GM10266 (cell line): Measurements from ENCODE around the gene NRAS.
"Not testable (repeated sequence)": the region's sequence is repeated elsewhere in the genome, so short reads cannot be mapped to it uniquely, and the experiment has no call there.

Experiments used
- DNase-seq: peaks from one replicate; pipeline ENCODE4 v3.0.0; 2012; ENCODE audit errors: extremely low spot score
- TF ChIP-seq, protein P1 (sequence below): IDR thresholded peaks from 2 replicates; pipeline ENCODE4 v1.5.1; 2012; ENCODE audit warnings: mild to moderate bottlenecking, low read depth; ENCODE audit not compliant: control insufficient read depth, insufficient read depth; ENCODE audit errors: missing control alignments

NRAS gene

GRCh38 chr1:114755006-114755931 lies 38.7 kb upstream of the NRAS start:
- no peak for DNase-seq
- TF ChIP-seq, protein P1, sequence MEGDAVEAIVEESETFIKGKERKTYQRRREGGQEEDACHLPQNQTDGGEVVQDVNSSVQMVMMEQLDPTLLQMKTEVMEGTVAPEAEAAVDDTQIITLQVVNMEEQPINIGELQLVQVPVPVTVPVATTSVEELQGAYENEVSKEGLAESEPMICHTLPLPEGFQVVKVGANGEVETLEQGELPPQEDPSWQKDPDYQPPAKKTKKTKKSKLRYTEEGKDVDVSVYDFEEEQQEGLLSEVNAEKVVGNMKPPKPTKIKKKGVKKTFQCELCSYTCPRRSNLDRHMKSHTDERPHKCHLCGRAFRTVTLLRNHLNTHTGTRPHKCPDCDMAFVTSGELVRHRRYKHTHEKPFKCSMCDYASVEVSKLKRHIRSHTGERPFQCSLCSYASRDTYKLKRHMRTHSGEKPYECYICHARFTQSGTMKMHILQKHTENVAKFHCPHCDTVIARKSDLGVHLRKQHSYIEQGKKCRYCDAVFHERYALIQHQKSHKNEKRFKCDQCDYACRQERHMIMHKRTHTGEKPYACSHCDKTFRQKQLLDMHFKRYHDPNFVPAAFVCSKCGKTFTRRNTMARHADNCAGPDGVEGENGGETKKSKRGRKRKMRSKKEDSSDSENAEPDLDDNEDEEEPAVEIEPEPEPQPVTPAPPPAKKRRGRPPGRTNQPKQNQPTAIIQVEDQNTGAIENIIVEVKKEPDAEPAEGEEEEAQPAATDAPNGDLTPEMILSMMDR, result no peak

- DNase-seq, result not testable (repeated sequence)
These were observed 37.1 kb upstream of the NRAS start for GRCh38 chr1:114753702-114754101.

- TF ChIP-seq, protein P1, result no peak
- DNase-seq, result no peak
These were observed 36.6 kb upstream of the NRAS start for GRCh38 chr1:114753143-114753542.

DNA sequence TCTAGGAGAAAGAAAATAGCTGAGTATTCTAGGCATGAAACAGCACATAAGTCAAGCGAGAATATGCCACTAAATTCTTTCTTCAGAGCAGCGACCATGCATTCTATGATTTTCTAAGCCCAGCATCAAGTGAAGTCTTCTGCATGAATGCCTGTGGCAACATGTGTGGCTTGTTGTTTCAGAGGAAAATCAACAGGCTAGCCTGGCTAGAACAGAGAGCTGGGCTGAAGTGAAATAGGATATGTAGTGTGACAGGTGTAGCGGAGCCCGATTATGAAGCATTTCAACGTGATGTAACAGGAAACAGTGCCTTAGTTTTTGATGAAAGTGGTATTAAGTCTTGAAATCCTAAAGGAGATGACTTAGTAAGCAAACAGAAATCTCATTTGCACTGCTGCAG lies 34.2 kb upstream of the NRAS start:
- DNase-seq, result no peak
- TF ChIP-seq, protein P1, result no peak

DNA sequence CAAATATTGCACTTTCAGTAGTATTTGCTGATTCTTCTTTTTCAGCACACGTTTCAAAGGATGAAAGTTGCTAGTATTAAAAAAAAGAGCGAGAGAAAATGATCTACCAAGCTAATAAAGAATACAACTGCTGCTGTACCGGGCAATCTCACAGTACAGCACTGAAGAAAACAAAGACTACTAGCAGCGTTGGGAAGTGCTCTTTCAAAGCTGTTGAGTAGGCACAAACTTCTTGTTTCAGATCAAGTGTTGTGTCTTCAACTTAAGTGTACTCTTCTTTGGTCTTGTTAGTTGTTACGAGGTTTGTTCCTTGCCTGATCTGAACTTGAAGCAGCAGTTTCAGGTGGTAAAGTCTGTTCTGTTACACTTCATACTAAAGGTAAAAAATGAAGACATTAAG lies 33.3 kb upstream of the NRAS start:
- no peak for DNase-seq
- TF ChIP-seq, protein P1, result no peak

DNA sequence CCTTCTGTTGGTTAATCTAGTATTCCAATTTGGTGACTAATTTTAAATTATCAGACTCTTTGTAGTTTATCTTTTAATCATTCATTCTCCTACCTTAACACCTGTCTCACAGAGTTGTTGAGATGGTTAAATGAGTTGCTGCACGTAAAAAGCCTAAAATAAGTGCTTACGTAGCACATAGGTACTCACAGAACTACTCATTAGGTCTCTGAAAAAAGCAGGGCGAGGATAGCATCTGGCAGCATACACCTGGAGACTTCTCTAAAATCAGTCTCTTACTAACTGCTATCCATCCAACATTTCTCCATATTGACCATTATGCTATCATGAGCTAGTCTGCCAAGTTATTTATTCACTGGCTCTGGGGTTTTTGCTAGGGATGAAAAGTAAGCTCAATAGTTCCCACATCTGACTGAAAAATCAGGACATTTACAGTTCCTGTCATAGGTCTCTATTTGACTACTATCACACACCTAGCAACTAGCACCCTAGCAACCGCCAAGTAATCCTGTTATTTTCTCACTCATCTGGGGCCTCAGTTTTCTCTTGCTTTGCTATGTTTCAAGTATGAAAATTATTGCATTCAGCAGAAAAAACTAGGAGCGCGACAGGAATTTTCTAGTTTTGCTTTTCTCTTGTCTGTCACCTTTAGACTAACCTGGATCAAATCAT lies 30.0 kb upstream of the NRAS start:
- TF ChIP-seq, protein P1, result no peak

DNA sequence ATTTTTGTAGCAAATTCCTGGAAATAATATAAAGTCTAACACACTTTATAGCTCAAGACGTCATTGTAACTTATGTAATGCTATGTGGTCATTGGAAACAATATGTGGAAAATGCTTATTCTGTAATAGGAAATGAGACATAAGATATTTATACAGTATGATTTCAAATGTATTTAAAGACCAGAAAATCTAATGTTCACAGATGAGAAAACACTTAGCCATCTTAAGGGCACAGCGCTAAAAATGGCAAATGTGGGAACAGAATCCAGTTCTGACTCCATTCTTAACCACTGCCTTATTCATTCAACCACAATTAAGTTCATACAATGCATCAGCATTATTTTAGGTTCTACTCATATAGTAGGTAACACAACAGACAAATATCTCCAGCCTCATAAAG lies 28.7 kb upstream of the NRAS start:
- TF ChIP-seq, protein P1, result no peak
- DNase-seq, result no peak

More for the DNA sequence above, 30.0 kb upstream of the NRAS start:
- no peak for DNase-seq
